Astrocyte (in vitro differentiated cells and primary cell): ENCODE results near the gene ANKRD49. TPM values are rescaled to one million over a fixed set of nuclear protein-coding genes. Genes with fewer than 3 reads are reported as not detected.

ENCODE experiments used
- DNase-seq: peaks from one replicate; pipeline ENCODE4 v3.0.0-alpha.2; 2010; ENCODE audit warnings: low read depth
- FAIRE-seq: peaks from 2 replicates; lab custom pipeline; 2011; peaks lifted over from hg19 to GRCh38; lab: Jason Lieb, UNC
- H2AFZ ChIP-seq: 2 replicates; pipeline ENCODE4 v1.6.0; 2012; ENCODE audit warnings: low read depth, low read length, inconsistent platforms
- H3K27ac ChIP-seq: 2 replicates; pipeline ENCODE4 v1.5.1; 2011; ENCODE audit warnings: low read depth, low read length, inconsistent platforms
- H3K27me3 ChIP-seq: 2 replicates; pipeline ENCODE4 v1.6.0; 2011; ENCODE audit warnings: low read length, inconsistent platforms; ENCODE audit not compliant: insufficient read depth
- H3K36me3 ChIP-seq: 2 replicates; pipeline ENCODE4 v1.5.1; 2011; ENCODE audit warnings: low read length, inconsistent platforms; ENCODE audit not compliant: insufficient read depth
- H3K4me1 ChIP-seq: 2 replicates; pipeline ENCODE4 v1.5.1; 2011; ENCODE audit warnings: low read length, inconsistent platforms; ENCODE audit not compliant: insufficient read depth
- H3K4me2 ChIP-seq: 2 replicates; pipeline ENCODE4 v1.6.0; 2012; ENCODE audit warnings: low read length, inconsistent platforms
- H3K4me3 ChIP-seq: 2 replicates; pipeline ENCODE4 v1.5.1; 2011; ENCODE audit warnings: low read depth, mild to moderate bottlenecking, low read length, inconsistent platforms; ENCODE audit not compliant: insufficient read depth
- H3K79me2 ChIP-seq: 2 replicates; pipeline ENCODE4 v1.6.0; 2012; ENCODE audit warnings: mild to moderate bottlenecking, low read length, inconsistent platforms; ENCODE audit not compliant: insufficient read depth
- H3K9ac ChIP-seq: 2 replicates; pipeline ENCODE4 v1.6.0; 2012; ENCODE audit warnings: mild to moderate bottlenecking, low read length, inconsistent platforms
- H3K9me3 ChIP-seq: 2 replicates; pipeline ENCODE4 v1.5.1; 2012; ENCODE audit warnings: low read depth, mild to moderate bottlenecking, low read length, inconsistent platforms; ENCODE audit not compliant: insufficient read depth
- H4K20me1 ChIP-seq: 2 replicates; pipeline ENCODE4 v1.6.0; 2012; ENCODE audit warnings: low read length, inconsistent platforms; ENCODE audit not compliant: insufficient read depth
- H3K27ac Mint-ChIP-seq: one replicate; pipeline ENCODE4 v1.8.0; 2021; ENCODE audit warnings: mild to moderate bottlenecking, mixed read lengths; ENCODE audit not compliant: unreplicated experiment
- H3K27me3 Mint-ChIP-seq: one replicate; pipeline ENCODE4 v1.8.0; 2021; ENCODE audit warnings: low read depth, mixed read lengths; ENCODE audit not compliant: unreplicated experiment
- H3K36me3 Mint-ChIP-seq: one replicate; pipeline ENCODE4 v1.8.0; 2021; ENCODE audit warnings: low read depth, mixed read lengths; ENCODE audit not compliant: unreplicated experiment
- H3K4me1 Mint-ChIP-seq: one replicate; pipeline ENCODE4 v1.8.0; 2021; ENCODE audit warnings: low read depth, mixed read lengths; ENCODE audit not compliant: unreplicated experiment
- H3K4me3 Mint-ChIP-seq: one replicate; pipeline ENCODE4 v1.8.0; 2021; ENCODE audit warnings: mild to moderate bottlenecking, moderate library complexity, mixed read lengths; ENCODE audit not compliant: unreplicated experiment
- H3K9me3 Mint-ChIP-seq: one replicate; pipeline ENCODE4 v1.8.0; 2021; ENCODE audit warnings: mild to moderate bottlenecking, mixed read lengths; ENCODE audit not compliant: unreplicated experiment
- CTCF ChIP-seq: IDR thresholded peaks from 2 replicates; pipeline ENCODE4 v1.5.1; 2011; ENCODE audit warnings: low read depth, mild to moderate bottlenecking, inconsistent platforms, low read length, moderate library complexity; ENCODE audit not compliant: insufficient read depth
- EZH2 ChIP-seq: IDR thresholded peaks from 2 replicates; pipeline ENCODE4 v1.6.1; 2012; ENCODE audit warnings: mild to moderate bottlenecking, low read length, inconsistent platforms; ENCODE audit not compliant: insufficient read depth
- total RNA-seq: library from RNA; stranded (reverse); gene quantifications from 2 replicates; pipeline ENCODE4 v1.2.1, GENCODE V29; 2021

Gene ANKRD49
- total RNA-seq, 1 donor from 2014 or later: 10.3 TPM

DNA sequence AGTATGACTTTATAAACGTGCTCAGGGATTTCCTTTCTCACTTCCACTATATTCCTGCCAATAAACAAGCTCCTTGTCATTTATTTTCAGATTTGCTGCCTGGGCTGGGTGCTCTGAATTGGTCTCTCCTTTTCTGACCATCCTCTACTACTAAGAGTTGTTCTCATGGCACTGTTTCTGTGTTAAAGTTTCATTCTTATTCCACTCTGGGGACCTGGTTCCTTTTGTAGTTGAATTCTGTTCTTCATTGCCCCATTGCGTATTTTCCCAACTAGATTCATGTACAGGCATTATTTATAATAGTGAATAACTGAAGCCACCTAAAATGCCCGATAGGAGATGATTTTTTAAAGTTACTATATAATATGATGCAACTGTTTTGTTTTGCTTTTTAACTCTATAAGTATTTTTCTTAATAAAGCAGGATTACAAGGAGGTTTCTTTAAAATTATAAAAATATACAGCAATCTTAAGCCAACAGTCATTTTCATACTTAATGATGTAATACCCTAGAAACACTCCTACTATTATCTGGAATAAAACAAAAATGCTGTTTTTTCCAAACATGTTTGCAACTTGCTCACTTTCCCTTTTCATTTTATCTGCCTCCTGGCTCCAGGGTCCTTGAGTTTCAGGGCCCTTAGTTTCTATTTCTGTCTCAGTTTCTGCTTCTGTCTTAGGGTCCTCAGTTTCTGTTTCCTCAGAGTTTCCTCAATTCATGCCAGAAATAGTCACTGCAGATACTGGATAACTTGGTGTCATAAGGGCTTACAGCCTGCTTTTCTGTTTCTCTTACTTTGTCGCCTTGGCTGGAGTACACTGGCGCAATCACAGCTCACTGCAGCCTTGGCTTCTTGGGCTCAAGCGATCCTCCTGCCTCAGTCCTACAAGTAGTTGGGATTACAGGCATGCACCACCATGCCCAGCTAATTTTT is 40.2 kb downstream of the ANKRD49 start:
- H3K79me2 ChIP-seq: no peaks in the 10 kb centered on the region
- no peaks in the 10 kb centered on the region for H3K36me3 ChIP-seq
- Mint-ChIP-seq H3K36me3 (no peaks in the 10 kb centered on the region), H3K27me3 (no peaks in the 10 kb centered on the region), H3K9me3 (peaks cover 1% of the 10 kb centered on the region), H3K4me1 (no peaks in the 10 kb centered on the region), H3K4me3 (no peak overlapping the region), H3K27ac (peak overlapping the region; percentile 82)
- TF ChIP-seq EZH2 (no peak), CTCF (no peak)
- H3K27me3 ChIP-seq: no peaks in the 10 kb centered on the region
- H3K4me3 ChIP-seq: no peak overlapping the region
- H3K9me3 ChIP-seq: no peaks in the 10 kb centered on the region
- H2AFZ ChIP-seq: no peak overlapping the region
- no peaks in the 10 kb centered on the region for H4K20me1 ChIP-seq
- no peak overlapping the region for H3K27ac ChIP-seq
- no peak for DNase-seq
- no peaks in the 10 kb centered on the region for H3K4me1 ChIP-seq
- H3K4me2 ChIP-seq: no peak overlapping the region
- H3K9ac ChIP-seq: no peak overlapping the region
- no peak for FAIRE-seq

DNA sequence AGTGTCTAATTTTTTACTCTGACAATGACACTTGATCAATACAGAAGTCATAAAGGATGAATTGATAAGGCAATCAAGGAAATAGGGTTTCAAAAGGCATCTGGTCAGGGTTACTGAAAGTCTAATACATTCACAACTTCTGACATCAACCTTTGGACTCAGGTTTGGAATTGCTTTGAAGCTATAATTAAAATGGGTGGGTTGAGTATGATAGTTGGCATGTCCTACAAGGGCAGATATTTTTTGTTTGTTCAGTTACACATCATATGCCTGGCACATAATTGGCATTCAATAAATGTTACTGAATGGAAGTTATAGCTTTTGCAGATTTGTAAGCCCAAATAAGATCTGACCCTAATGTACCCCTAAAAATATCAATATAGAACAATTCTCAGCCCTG is 42.6 kb downstream of the ANKRD49 start:
- H3K36me3 Mint-ChIP-seq: no peaks in the 10 kb centered on the region
- FAIRE-seq: no peak
- H3K9me3 Mint-ChIP-seq: no peaks in the 10 kb centered on the region
- no peak overlapping the region for H3K4me3 ChIP-seq
- no peak overlapping the region for H3K9ac ChIP-seq
- H3K27ac Mint-ChIP-seq: no peak overlapping the region
- no peak for DNase-seq
- H3K27me3 ChIP-seq: no peaks in the 10 kb centered on the region
- H4K20me1 ChIP-seq: no peaks in the 10 kb centered on the region
- no peaks in the 10 kb centered on the region for H3K4me1 ChIP-seq
- no peak overlapping the region for H3K27ac ChIP-seq
- H3K4me3 Mint-ChIP-seq: no peak overlapping the region
- no peak overlapping the region for H3K4me2 ChIP-seq
- H3K27me3 Mint-ChIP-seq: peaks cover 3% of the 10 kb centered on the region
- no peaks in the 10 kb centered on the region for H3K79me2 ChIP-seq
- no peak for TF ChIP-seq EZH2
- TF ChIP-seq CTCF: no peak
- no peaks in the 10 kb centered on the region for H3K9me3 ChIP-seq
- no peaks in the 10 kb centered on the region for H3K36me3 ChIP-seq
- H2AFZ ChIP-seq: no peak overlapping the region
- no peaks in the 10 kb centered on the region for H3K4me1 Mint-ChIP-seq
